HG03135 (cell line): ENCODE results near the gene FTCD.
"Not testable (repeated sequence)": the region's sequence is repeated elsewhere in the genome, so short reads cannot be mapped to it uniquely, and the experiment has no call there.

Source experiments
- ATAC-seq: cut with Tn5 transposase; IDR thresholded peaks from one replicate; pipeline ENCODE4 v1.9.1; 2021; ENCODE audit warnings: mild to moderate bottlenecking, moderate library complexity; ENCODE audit not compliant: unreplicated experiment

The FTCD gene

DNA sequence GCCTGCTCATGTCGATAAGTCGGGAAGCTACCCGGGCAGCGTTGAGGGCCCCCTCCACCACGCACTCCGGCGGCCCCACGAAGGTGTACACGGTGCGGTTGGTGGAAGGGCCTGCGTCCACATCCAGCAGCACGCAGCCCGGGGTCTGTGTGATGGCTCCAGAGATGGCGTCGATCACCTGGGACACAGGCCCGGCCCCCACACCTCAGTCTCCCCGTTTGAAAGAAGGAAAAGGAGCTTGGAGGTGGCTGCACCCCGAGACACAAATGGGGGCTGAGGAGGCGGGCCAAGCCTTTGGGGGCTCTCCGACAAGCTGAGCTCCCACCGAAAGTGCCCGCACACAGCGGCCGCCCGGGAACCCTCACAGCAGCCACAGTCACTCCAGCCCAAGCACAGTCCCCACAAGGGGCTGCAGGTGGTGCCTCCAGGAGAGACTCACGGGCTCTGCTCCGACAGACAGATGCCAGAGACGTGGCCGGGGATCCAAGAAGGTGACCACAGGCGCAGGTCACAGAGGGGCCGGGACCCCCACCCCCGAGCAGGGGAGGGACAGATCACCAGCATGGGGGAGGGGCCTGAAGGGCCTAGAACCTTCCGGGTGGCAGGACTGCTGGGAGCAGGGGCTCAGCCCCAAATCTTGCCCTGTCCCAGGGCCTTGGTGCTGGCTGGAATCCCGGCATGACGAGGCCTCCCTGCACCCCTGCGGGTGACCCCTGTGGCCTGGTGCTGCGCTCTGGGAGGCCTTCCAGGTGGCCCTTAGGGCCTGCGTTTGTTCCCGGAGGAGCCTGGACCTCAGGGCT lies 1.0 kb downstream of the FTCD start:
- no peak for ATAC-seq

DNA sequence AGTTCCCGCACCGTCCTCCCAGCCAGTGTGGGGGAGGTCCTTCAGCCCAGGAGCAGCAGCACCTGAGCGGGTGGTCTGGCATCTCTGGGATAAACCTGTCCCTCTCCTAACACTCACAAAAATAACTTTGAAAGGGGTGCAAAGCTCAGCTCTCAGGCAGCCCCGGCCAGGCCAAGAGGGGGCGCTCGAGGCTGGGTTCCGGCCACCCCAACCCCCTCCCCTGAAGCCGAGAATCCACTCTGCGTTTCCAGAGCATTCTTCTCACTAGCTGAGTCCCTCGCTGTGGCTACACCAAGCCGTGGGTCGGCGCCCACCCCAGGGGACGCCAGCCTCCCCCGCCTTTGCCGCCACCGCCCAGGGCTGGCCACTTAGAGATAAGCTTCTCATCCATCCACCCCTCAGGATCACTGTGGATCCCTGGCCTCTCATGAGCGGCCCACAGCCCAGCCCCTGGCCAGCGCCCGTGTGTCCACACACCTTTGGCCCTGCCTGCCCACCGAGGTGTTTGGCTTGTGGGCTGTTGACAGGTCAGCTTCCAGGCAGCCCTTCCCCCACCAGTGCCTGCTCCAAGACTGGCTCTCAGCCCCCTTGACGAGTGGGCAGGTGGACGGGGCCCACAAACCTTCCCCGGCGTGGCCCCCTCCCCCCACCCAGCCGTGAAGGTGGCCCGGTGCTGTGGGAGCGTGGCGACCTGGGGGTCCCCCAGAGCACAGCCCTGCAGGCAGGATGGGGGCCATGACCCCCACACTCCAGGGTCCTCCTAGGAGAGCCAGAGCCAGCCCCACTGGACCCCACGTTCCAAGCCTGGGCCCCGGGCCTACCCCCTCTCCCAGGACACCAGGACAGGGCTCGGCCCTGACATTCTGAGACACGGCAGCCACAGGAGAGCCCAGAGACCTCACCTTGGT lies 1.9 kb downstream of the FTCD start:
- no peak for ATAC-seq

- no peak for ATAC-seq
Observed at GRCh38 chr21:46152927-46153246, 2.5 kb downstream of the FTCD start.

DNA sequence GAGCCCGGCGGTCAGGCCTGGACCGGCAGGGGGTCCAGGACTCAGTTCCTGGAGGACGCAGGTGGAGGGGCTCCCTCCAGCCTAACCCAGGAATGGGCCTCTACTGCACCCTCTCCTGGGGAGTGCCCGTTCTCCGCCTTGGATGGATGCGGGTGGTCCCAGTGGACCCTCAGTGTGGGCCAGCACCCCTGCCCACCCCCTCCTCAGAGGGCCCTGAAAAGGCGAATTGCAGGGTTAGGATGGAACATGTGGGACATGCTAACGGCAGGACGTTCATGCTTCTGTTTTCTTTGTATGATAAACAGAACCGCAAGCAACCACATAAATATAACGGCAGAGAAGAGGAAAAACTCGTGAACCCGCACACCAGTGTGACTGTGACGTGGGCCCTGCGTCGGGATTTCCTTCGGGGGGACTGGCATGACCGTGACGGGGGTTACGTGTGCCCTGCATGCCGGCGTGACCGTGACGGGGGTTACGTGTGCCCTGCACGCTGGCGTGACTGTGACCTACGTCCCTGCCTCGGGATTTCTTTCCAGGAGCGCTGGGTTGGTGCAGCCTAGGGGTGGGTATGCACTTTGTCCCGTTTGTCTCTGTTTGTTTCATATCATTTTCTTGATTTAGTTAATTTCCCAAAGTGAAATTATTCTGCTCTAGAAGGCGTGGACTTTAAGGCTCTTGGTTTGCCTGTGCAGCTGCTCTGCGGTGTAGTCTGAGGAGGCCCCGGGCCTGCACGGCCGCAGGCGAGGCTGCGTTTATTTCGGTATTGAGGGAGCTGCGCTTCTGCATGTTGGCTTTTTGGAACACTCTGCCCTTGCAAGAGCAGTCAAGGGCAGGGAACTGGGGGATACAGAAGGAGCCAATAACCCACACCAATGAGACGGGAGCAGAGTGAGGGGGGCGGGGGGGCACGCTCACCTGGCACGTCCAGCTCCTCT lies 3.1 kb downstream of the FTCD start:
- no peak for ATAC-seq

GRCh38 chr21:46151261-46151988 lies 4.0 kb downstream of the FTCD start:
- no peak for ATAC-seq

- ATAC-seq: no peak
Observed at GRCh38 chr21:46150491-46151121, 4.8 kb downstream of the FTCD start.

- no peak for ATAC-seq
Observed at GRCh38 chr21:46150073-46150472, 5.3 kb downstream of the FTCD start.

DNA sequence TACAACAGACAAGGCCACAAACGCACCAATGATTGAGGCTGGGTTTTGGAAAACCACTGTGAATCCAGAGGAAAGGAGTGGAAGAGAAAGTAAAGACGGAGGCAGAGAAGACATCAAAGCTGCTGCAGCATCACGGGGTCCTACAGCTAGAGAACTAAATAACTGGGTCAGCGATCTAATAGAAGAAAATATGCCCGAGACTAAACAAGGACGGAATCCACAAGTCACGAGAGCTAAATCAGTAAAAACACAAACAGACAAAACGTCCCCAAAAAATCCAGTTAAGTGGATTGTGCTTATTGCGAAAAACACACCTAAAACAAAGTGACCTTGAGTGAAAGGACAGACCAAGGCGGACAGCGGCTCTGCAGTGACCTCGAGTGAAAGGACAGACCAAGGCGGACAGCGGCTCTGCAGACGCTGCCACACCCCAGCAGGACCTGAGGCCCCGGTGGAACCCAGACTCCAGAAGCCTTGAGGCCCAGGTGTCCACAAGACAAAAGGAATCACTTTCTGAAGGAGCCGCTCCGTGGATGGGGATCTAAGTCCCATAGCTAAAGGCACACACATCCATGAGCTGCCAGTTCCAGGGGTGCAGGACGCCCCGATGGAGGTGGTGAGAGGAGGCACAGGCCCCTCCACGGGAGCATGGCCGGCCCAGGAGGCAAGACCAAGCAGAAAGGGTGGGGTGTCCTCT lies 6.0 kb downstream of the FTCD start:
- no peak for ATAC-seq

GRCh38 chr21:46148106-46148505 lies 7.3 kb downstream of the FTCD start:
- no peak for ATAC-seq

- ATAC-seq: not testable (repeated sequence)
Observed at GRCh38 chr21:46147429-46147828, 8.0 kb downstream of the FTCD start.

GRCh38 chr21:46146856-46147255 lies 8.5 kb downstream of the FTCD start:
- no peak for ATAC-seq

GRCh38 chr21:46145840-46146691 lies 9.3 kb downstream of the FTCD start:
- ATAC-seq: no peak

GRCh38 chr21:46145159-46145839 lies 10.1 kb downstream of the FTCD start:
- ATAC-seq: no peak

DNA sequence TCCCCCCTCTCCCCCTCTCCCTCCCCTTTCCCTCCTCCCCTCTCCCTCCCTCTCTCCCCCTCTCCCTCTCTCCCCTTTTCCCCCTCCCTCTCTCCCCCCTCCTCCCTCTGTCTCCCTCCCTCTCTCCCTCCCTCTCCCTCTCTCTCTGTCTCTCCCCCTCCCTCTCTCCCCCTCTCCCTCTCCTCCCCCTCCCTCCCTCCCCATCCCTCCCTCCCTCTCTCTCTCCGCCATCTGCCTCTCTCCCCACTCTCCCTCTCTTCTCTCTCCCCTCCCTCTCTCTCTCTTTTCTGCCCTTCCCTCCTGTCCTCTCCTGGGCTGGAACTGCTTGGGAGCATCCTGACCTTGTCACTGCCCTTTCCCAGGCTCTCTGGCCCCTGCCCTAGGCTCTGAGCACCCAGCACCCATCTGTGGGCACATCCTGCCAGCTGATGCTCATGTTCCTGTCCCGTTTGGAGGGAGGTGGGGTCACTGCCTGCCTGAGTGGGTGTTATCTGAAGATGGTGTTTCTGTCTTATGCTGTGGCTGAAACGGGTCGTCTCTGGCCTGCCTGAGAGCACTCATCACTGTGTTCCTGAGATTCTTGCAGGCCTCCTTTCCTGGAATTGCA lies 10.8 kb downstream of the FTCD start:
- no peak for ATAC-seq

GRCh38 chr21:46142582-46143473 lies 12.6 kb downstream of the FTCD start:
- ATAC-seq: no peak

DNA sequence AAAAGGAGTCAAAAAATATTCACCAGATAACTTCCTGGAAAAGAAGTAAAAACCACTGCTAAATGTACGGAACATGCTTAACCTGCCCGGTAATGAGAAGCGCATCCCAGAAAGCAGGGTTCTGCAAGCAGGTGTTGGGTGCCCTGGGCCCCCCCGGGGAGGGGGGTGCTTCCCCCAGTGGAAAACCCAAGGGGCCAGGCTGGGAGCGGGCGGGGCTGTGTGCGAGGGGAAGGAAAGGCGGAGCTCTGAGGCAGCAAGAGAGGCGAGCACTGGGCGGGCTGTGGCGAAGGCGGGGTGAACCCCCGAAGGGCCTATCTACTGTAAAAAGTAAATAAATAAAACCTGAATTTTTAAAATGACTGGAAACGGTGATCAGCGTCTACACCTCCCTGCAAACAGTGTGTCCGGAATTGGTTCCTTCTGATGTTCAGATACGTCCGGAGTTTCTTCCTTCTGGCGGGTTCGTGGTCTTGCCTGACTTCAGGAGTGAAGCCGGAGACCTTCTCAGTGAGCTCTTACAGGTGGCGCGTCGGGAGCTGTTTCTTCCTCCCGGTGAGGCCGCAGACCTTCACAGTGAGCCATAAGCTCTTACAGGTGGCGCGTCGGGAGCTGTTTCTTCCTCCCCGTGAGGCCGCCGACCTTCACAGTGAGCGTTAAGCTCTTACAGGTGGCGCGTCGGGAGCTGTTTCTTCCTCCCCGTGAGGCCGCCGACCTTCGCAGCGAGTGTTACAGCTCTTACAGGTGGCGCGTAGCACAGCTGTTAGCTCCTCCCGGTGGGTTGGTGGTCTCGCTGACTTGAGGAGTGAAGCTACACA lies 13.4 kb downstream of the FTCD start:
- no peak for ATAC-seq
